ENCODE data around the gene BCAN.

BCAN gene

DNA sequence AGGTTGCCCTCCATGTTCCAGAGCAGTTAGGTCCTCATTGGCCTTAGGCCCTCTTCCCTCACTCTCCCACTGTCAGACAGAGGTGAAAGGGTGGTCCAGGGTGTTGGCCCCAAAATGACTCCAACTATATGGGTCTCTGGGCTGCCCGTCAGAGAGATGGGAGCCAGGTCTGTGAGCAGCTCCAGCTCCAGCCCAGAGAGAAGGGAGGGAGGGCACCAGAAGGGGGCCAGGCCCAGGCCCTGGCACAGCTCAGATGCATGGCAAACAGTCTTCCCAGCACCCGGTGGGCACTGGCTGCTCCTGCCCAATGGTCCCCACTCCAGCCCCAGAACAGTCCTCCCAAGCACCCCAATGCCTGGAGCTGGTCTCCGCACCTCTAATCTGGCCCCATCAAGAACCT is 2.2 kb downstream of the BCAN start:
- DNase-seq, result no peak

GRCh38 chr1:156644640-156645039 is 2.7 kb downstream of the BCAN start:
- DNase-seq, result no peak

DNA sequence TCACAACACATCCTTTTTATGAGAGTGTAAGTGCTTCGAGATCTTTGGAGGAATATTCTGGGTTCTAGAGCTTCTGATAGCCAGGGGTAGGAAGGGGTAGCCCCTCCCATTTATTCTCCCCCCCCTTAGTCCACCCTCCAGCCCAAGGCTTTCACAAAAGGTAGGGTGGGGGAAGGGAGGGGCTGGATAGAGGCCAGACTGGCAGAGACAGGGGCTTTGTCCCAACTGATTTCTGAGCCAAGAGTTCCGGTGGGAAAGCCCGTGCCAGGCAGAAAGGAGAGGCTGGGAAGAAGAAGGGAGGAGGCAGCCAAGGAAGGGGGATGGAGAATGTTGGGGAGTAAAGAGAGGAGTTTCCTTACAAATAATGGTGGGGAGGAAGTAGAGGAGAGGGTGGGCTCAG is 3.1 kb downstream of the BCAN start:
- no peak for DNase-seq

GRCh38 chr1:156645666-156646065 is 3.7 kb downstream of the BCAN start:
- DNase-seq, result no peak

GRCh38 chr1:156646738-156647211 is 4.9 kb downstream of the BCAN start:
- no peak for DNase-seq

DNA sequence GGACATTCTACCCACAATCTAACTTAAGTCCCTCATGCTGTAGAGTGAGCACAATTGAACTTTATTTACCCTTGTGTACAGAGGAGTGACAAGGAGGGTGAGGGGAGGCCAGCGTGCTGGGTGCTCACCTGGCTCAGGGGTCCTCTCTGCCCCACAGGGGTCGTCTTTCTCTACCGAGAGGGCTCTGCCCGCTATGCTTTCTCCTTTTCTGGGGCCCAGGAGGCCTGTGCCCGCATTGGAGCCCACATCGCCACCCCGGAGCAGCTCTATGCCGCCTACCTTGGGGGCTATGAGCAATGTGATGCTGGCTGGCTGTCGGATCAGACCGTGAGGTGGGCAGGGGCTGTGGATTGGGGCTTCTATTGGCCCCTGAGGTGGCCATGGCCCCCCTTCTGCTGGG is 5.4 kb downstream of the BCAN start:
- DNase-seq, result no peak

- no peak for DNase-seq
Observed at GRCh38 chr1:156648496-156648895, 6.6 kb downstream of the BCAN start.

GRCh38 chr1:156648951-156649350 is 7.0 kb downstream of the BCAN start:
- no peak for DNase-seq

GRCh38 chr1:156652131-156652991 is 10.4 kb downstream of the BCAN start:
- no peak for DNase-seq

DNA sequence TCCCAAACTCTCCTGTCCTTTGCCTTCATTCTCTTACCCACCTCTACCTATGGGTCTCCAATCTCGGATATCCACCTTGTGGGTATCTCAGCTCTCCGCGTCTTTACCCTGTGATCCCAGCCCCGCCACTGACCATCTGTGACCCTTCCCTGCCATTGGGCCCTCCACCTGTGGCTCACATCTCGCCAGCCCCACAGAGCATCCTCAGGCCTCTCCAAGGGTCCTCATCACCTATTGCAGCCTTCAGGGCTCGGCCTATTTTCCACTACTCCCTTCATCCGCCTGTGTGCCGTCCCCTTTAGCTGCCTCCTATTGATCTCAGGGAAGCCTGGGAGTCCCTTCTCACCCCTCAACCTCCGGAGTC is 11.1 kb downstream of the BCAN start:
- no peak for DNase-seq

DNA sequence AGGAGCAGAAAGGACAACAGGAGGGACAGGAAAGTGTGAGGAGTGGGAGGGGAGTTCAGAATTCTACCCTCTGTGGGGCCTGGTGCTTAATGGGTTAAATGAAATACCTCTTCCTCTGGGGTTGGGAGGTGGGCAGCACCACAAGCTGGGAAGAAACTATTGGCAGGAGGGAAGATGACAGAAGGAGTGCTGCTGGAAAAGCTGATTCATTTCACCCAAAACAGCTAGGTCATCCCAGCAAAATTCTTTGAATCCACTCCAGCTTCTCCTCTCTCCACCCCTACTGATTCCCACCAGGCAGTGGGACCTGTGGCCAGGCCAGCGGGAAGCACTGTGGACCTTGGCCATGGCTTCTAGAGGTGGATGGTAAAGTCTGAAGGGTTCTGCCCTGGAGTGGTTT is 12.8 kb downstream of the BCAN start:
- no peak for DNase-seq

- DNase-seq, result no peak
Observed at GRCh38 chr1:156655151-156655903, 13.4 kb downstream of the BCAN start.

DNA sequence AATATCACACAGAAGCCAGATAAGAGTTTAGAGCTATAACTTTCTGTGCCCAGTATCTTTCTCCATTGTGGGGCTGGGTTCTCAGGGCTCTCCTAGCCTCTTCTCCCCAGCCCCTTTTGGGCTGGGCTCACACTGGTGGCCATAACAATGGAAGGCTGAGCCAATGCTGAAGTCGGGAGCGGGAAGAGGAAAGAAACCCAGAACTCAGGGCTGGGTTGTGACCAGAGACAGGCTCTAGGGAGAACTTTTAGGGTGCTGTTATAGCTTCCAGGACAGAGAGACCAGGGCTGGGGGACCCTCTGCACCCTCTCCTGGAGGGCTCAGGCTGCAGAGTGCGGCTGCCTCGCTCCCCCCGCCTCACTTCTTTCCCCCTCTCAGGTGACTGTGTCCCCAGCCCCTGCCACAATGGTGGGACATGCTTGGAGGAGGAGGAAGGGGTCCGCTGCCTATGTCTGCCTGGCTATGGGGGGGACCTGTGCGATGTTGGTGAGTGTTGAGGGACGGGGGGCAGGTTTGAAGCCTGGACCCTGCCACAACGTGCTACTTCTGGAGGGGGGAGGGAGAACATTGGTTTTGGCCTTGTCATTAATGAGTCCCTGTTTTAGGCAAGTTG is 14.1 kb downstream of the BCAN start:
- DNase-seq, result no peak

DNA sequence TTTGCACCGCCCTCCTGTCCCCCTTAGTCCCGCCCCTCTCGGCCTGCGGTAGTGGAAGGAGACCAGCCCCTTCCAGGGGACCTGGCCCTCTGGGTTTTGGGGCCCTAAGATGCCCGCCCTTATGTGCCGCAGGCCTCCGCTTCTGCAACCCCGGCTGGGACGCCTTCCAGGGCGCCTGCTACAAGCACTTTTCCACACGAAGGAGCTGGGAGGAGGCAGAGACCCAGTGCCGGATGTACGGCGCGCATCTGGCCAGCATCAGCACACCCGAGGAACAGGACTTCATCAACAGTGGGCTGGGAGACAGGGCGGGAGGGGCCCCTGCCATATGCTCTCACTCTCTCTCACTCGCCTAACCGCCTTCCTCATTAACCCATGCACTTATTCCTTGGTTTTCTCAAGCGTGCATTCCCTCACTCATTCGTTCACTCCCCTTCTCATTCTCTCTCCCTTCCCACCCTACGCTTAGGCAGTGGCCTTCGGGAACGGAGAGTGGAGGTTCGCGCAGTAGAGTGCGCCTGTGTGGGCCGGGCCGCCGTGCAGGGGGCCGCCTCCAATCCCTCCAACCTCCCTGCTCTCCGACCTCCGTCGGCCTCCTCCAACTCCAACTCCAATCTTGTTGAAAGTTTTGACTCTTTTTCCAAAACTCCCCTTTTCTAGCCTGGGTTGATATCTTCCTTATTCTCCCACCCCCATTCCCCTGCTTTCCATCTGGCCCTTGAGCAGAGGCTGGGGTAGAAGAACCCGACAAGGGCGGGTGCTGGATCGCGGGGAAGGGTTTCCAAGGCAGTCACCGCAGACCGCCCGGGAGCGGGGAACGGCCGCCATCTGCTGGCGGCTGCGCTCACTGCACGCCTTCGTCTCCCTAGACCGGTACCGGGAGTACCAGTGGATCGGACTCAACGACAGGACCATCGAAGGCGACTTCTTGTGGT is 15.2 kb downstream of the BCAN start:
- DNase-seq, result peak; percentile 52 to 66 (median 58)

DNA sequence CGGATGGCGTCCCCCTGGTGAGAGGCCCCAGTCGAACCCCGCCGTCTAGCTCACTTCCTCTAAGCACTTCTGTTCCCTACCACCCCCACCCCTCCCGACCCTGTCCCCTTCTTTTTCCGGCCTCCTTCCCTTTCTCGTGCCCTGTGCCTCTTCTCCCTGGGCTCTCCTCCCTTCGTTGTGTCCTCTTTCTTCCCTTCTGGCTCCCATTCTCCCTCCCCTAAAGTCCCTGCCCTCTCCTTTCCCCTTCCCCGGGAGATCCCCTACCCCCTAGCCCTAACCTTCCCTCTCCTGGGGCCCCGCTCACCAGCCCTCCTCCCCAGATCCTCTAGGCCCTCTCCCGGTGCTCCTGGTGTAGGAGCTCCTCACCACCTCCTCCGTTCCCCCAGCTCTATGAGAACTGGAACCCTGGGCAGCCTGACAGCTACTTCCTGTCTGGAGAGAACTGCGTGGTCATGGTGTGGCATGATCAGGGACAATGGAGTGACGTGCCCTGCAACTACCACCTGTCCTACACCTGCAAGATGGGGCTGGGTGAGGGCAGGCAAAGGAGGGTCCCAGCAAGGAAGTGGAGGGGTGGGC is 15.9 kb downstream of the BCAN start:
- no peak for DNase-seq

- DNase-seq, result no peak
Observed at GRCh38 chr1:156658496-156658895, 16.6 kb downstream of the BCAN start.

GRCh38 chr1:156658945-156659574 is 17.1 kb downstream of the BCAN start:
- no peak for DNase-seq

DNA sequence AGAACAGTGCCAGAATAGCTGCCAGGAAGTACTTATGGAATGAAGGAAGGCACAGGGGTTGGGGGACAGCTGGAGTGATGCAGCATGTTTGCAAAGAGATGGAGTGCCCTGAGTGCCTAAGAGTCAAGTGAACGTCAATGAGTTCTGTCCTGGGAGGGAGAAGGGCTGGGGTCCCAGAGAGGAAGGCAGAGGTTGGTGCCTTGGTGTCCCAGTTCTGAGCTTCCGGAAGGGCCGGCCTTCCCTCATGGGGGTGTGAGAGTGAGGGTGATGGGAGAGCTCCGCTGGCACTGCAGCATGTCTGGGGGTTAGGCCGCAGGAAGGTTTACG is 17.7 kb downstream of the BCAN start:
- no peak for DNase-seq

DNA sequence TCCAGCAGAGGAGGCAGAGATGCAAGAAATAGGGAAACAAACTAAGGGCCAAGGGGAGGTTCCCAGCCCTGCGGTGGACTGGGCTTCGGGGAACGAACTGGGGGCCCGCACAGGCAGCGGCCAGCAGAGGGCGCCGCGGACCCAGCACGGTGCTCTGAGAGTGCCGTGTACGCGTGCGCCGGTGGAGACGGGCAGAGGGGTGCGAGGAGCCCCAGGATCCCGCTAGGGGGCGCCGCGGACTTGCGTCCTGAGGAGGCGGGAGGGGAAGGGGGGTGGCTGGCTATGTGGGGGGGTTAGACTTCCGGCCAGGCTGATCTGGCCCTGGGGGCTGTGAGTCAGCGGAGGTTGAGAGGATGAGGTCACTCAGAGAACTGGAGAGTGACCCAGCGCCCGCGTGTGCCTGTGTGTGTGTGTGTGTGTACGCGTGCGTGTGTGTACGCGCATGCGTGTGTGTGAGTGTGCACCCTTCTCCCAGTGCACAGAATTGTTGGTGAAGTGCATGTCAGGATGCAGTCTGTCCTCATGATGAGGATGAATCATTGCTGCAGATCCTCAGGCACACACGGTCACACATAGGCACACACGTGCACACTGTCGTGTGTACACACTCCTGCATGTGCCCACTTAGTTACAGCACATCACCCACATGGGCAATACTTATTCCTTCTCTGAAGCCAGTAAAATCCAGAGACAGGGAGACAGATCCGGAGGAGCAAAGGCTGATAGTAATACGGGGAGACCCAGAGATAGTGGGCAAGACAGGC is 18.3 kb downstream of the BCAN start:
- DNase-seq, result peak; percentile 81 to 93 (median 85)

GRCh38 chr1:156660752-156661112 is 18.8 kb downstream of the BCAN start:
- DNase-seq, result no peak

Measured in T-helper 1 cell (primary cell).